ENCODE data around the gene NGB.

NGB gene

GRCh38 chr14:77271113-77271710, at the start of gene NGB:
Gene NGB, minus strand, starts transcription at chr14:77271206. Its CDS starts 269 bp downstream, at chr14:77270937.
- in situ Hi-C loops (cut with MboI; ENCODE audit: low sequenced_read_pairs): no loop called here

GRCh38 chr14:77320238-77320935, 49.4 kb upstream of the NGB start, which contains the start of gene POMT2:
Gene POMT2, minus strand, starts transcription at chr14:77320883. Its CDS starts 202 bp downstream, at chr14:77320681.
- in situ Hi-C loops (cut with MboI; ENCODE audit: low sequenced_read_pairs): loop anchor here (25.0 kb wide), 2 partner anchors 183 to 458 kb away; partner anchors contain the start of gene ZDHHC22

- in situ Hi-C loops (cut with MboI; ENCODE audit: low sequenced_read_pairs): loop anchor here (25.0 kb wide), 2 partner anchors 182 to 457 kb away; partner anchors contain the start of gene ZDHHC22
Measured at GRCh38 chr14:77319422-77319821, 48.4 kb upstream of the NGB start.

GRCh38 chr14:77318756-77319155, 47.8 kb upstream of the NGB start:
- in situ Hi-C loops (cut with MboI; ENCODE audit: low sequenced_read_pairs): loop anchor here (25.0 kb wide), 2 partner anchors 181 to 456 kb away; partner anchors contain the start of gene ZDHHC22

GRCh38 chr14:77318006-77318553, 47.1 kb upstream of the NGB start:
- in situ Hi-C loops (cut with MboI; ENCODE audit: low sequenced_read_pairs): loop anchor here (25.0 kb wide), 2 partner anchors 181 to 456 kb away; partner anchors contain the start of gene ZDHHC22

- in situ Hi-C loops (cut with MboI; ENCODE audit: low sequenced_read_pairs): loop anchor here (25.0 kb wide), 2 partner anchors 180 to 455 kb away; partner anchors contain the start of gene ZDHHC22
Measured at GRCh38 chr14:77316872-77317301, 45.9 kb upstream of the NGB start.

- in situ Hi-C loops (cut with MboI; ENCODE audit: low sequenced_read_pairs): loop anchor here (25.0 kb wide), 2 partner anchors 179 to 454 kb away; partner anchors contain the start of gene ZDHHC22
Measured at GRCh38 chr14:77316195-77316505, 45.1 kb upstream of the NGB start.

- in situ Hi-C loops (cut with MboI; ENCODE audit: low sequenced_read_pairs): loop anchor here (25.0 kb wide), 2 partner anchors 177 to 452 kb away; partner anchors contain the start of gene ZDHHC22
Measured at GRCh38 chr14:77314539-77315457, 43.8 kb upstream of the NGB start.

GRCh38 chr14:77314043-77314442, 43.0 kb upstream of the NGB start:
- in situ Hi-C loops (cut with MboI; ENCODE audit: low sequenced_read_pairs): loop anchor here (25.0 kb wide), 2 partner anchors 177 to 452 kb away; partner anchors contain the start of gene ZDHHC22

GRCh38 chr14:77313371-77313770, 42.4 kb upstream of the NGB start:
- in situ Hi-C loops (cut with MboI; ENCODE audit: low sequenced_read_pairs): loop anchor here (25.0 kb wide), 2 partner anchors 176 to 451 kb away; partner anchors contain the start of gene ZDHHC22

- in situ Hi-C loops (cut with MboI; ENCODE audit: low sequenced_read_pairs): loop anchor here (25.0 kb wide), 2 partner anchors 174 to 449 kb away; partner anchors contain the start of gene ZDHHC22
Measured at GRCh38 chr14:77311217-77311616, 40.2 kb upstream of the NGB start.

- in situ Hi-C loops (cut with MboI; ENCODE audit: low sequenced_read_pairs): loop anchor here (25.0 kb wide), 2 partner anchors 173 to 448 kb away; partner anchors contain the start of gene ZDHHC22
Measured at GRCh38 chr14:77310026-77310425, 39.0 kb upstream of the NGB start.

GRCh38 chr14:77309131-77309530, 38.1 kb upstream of the NGB start:
- in situ Hi-C loops (cut with MboI; ENCODE audit: low sequenced_read_pairs): loop anchor here (25.0 kb wide), 2 partner anchors 172 to 447 kb away; partner anchors contain the start of gene ZDHHC22

- in situ Hi-C loops (cut with MboI; ENCODE audit: low sequenced_read_pairs): loop anchor here (25.0 kb wide), 2 partner anchors 170 to 445 kb away; partner anchors contain the start of gene ZDHHC22
Measured at GRCh38 chr14:77306851-77307496, 36.0 kb upstream of the NGB start.

- in situ Hi-C loops (cut with MboI; ENCODE audit: low sequenced_read_pairs): loop anchor here (25.0 kb wide), 2 partner anchors 169 to 444 kb away; partner anchors contain the start of gene ZDHHC22
Measured at GRCh38 chr14:77306416-77306815, 35.4 kb upstream of the NGB start.

GRCh38 chr14:77305696-77306095, 34.7 kb upstream of the NGB start:
- in situ Hi-C loops (cut with MboI; ENCODE audit: low sequenced_read_pairs): loop anchor here (25.0 kb wide), 2 partner anchors 168 to 443 kb away; partner anchors contain the start of gene ZDHHC22

GRCh38 chr14:77303417-77304156, 32.6 kb upstream of the NGB start:
- in situ Hi-C loops (cut with MboI; ENCODE audit: low sequenced_read_pairs): loop anchor here (25.0 kb wide), 2 partner anchors 166 to 441 kb away; partner anchors contain the start of gene ZDHHC22

- in situ Hi-C loops (cut with MboI; ENCODE audit: low sequenced_read_pairs): loop anchor here (25.0 kb wide), 2 partner anchors 166 to 441 kb away; partner anchors contain the start of gene ZDHHC22
Measured at GRCh38 chr14:77302926-77303325, 31.9 kb upstream of the NGB start.
